ENCODE results near the gene PDE4D. TPM values are rescaled to one million over a fixed set of nuclear protein-coding genes. Genes with fewer than 3 reads are reported as not detected.
A peak's percentile ranks its signal among the peaks of the same experiment; 100 is the strongest.

The PDE4D gene
- total RNA-seq, 2 donors from 2014 or later: 33.8 to 82.6 TPM

- ATAC-seq (no peak), DNase-seq (no peak)
- intact Hi-C loops (cut with DNase I): no loop called here
Measured at GRCh38 chr5:58946230-58946629, 947.3 kb downstream of the PDE4D start.

DNA sequence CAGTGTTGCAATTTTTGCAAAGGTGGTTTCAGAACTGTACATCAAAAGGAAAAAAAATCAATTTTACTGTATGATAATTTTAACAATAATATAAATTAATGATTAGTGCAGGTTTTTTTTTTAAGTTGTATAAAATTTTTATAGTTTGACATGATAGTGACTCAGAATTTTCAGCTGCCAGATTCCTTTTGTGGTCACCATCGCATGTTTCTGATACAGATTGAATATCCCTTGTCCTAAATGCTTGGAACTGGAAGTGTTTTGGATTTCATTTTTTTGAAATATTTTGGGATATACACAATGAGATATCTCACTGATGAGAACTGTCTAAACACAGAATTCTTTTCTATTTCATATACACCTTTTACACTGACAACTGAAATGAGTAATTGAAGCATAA, 949.3 kb downstream of the PDE4D start:
- intact Hi-C loops (cut with DNase I): no loop called here
- DNase-seq: no peak
- ATAC-seq: no peak

GRCh38 chr5:58940446-58940845, 953.1 kb downstream of the PDE4D start:
- intact Hi-C loops (cut with DNase I): no loop called here
- no peak for DNase-seq
- peak; percentile 68 to 90 for ATAC-seq

DNA sequence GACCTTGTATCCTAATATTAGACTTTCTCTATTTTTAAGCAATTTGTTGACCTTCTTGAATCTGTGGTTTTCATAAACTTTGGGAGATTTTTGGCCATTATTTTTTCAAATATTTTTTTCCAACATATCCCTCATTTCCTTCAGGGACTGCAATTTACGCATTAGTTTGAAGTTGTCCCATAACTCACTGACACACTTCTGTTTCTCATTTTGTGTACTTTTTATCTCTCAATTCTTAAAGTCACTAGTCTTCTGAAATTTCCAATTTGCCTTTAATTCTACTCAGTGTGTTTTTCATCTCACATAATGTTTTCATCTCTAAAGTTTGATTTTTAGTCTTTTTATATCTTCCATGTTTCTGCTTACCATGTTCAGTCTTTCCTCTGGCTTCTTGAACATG, 953.9 kb downstream of the PDE4D start:
- DNase-seq (no peak), ATAC-seq (no peak)
- intact Hi-C loops (cut with DNase I): no loop called here

DNA sequence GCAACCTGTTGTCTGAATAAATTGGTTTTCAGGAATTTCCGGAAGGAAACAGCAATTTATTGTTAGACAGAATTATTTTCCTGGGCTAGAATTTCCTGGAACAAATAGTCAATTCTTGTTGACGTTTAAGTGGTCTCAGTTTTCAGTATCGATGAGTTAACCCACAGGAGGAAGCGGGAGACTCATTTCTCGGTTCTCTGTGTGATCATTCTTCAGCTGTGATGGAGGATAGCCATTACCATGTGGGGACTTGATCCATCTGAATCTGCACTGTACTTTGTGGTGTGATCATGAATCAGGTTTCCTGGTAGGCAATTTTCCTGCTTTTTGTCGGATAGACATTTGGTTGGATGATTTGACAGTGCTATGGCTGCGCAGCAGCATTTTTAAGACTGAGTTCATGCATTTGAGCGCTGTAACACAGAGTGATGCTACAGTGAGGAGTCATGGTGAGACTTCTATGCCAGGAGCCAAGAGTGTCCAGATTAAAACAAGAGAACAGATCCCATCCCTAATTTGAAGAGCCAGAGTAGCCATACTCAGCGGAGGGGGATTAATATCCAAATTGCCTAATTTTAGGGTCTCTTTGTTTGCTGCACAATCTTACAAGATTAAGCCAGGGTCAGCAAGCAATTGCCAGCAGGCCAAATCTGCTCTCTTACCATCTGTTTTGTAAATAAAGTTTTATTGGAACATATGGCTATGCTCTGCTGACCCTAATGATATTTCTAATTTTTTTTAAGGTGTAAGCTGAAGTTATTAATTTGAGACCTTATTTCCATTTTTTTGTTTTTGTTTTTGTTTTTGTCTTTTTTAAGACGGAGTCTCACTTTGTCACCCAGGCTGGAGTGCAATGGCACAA, 954.7 kb downstream of the PDE4D start:
- intact Hi-C loops (cut with DNase I): no loop called here
- DNase-seq (no peak), ATAC-seq (no peak)

- ATAC-seq (no peak), DNase-seq (no peak)
- intact Hi-C loops (cut with DNase I): no loop called here
Measured at GRCh38 chr5:58937031-58937681, 956.4 kb downstream of the PDE4D start.

- DNase-seq (no peak), ATAC-seq (peak in 1 of 2 donors; percentile 45)
- intact Hi-C loops (cut with DNase I): no loop called here
Measured at GRCh38 chr5:58934629-58935097, 958.9 kb downstream of the PDE4D start.

- ATAC-seq (peak in 1 of 2 donors; percentile 44), DNase-seq (no peak)
- intact Hi-C loops (cut with DNase I): no loop called here
Measured at GRCh38 chr5:58933891-58934628, 959.5 kb downstream of the PDE4D start.

GRCh38 chr5:58932057-58932612, 961.4 kb downstream of the PDE4D start:
- ATAC-seq (no peak), DNase-seq (no peak)
- intact Hi-C loops (cut with DNase I): no loop called here

GRCh38 chr5:58930520-58930919, 963.0 kb downstream of the PDE4D start:
- intact Hi-C loops (cut with DNase I): no loop called here
- no peak for ATAC-seq
- no peak for DNase-seq

GRCh38 chr5:58929726-58930125, 963.8 kb downstream of the PDE4D start:
- intact Hi-C loops (cut with DNase I): no loop called here
- no peak for ATAC-seq
- DNase-seq: no peak

DNA sequence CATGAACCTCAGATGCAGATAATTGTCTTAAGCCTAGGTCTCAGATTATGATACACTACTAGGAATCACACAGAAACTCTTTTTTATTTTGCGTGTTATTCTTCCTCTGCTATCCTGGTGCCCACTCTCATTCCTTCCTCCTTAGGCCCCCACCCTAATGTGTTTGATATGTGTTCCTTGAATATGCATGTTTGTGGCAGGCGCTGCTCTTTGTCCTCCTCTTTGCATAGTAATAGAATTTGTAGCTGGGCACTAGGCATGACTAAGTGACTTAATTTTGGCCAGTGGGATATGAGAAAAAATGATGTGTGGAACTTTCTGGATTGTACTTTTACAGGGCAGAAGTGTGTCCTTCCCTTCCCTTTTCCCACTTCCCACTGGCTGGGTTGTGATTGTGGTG, 965.6 kb downstream of the PDE4D start:
- intact Hi-C loops (cut with DNase I): no loop called here
- DNase-seq (no peak), ATAC-seq (no peak)

DNA sequence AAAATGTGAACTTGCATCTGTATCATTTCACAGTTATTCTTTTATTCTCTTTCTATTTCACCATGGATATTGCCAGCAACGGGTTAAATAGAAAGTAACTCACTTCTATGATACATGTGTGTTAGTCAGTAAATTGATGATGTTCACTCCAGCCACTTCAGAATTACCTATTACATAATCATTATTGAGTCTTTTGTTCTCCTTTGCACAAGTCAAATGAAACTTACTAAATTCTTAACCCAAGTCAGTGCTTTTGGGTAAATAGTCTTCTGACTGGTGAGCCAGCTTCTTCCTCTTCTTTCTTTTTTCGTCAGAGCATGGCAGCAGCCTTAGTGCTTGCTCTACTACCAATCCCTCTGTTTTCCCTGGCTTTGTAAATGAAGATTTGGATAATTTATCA, 966.3 kb downstream of the PDE4D start:
- ATAC-seq (no peak), DNase-seq (no peak)
- intact Hi-C loops (cut with DNase I): no loop called here

DNA sequence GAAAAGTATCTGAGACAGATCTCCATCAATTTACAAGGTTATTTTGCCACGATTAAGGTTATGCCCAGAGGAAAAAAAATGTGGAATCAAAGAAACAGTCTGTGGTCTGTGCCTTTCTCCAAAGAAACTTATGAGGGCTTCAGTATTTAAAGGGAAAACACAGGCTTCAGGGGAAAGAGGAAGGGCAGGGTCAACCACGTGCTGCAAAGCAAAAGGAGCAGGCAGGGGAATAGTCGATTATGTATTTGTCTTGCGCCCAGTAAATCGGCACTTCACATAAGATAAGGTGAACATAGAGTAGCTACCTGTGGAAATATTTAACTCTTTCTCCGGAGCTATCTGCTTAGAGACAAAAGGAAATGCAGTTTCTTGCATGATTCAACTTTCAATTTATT, 967.0 kb downstream of the PDE4D start:
- ATAC-seq: no peak
- intact Hi-C loops (cut with DNase I): no loop called here
- no peak for DNase-seq

GRCh38 chr5:58925627-58926540, 967.6 kb downstream of the PDE4D start:
- DNase-seq: no peak
- intact Hi-C loops (cut with DNase I): no loop called here

GRCh38 chr5:58924306-58924705, 969.2 kb downstream of the PDE4D start:
- DNase-seq: no peak
- no peak for ATAC-seq
- intact Hi-C loops (cut with DNase I): no loop called here

More at GRCh38 chr5:58925627-58926540, 967.6 kb downstream of the PDE4D start:
- ATAC-seq: no peak

- ATAC-seq (no peak), DNase-seq (no peak)
- intact Hi-C loops (cut with DNase I): no loop called here
Measured at GRCh38 chr5:58923355-58923754, 970.2 kb downstream of the PDE4D start.

GRCh38 chr5:58922461-58923171, 970.9 kb downstream of the PDE4D start:
- ATAC-seq: peak; percentile 89 to 92
- intact Hi-C loops (cut with DNase I): no loop called here
- peak; percentile 83 for DNase-seq

All from left cardiac atrium (tissue), 4 donors.